ENCODE measurements around the gene ABCC6.

GRCh38 chr16:16102738-16103137 is 120.6 kb downstream of the ABCC6 start:
- TF ChIP-seq, protein P1, sequence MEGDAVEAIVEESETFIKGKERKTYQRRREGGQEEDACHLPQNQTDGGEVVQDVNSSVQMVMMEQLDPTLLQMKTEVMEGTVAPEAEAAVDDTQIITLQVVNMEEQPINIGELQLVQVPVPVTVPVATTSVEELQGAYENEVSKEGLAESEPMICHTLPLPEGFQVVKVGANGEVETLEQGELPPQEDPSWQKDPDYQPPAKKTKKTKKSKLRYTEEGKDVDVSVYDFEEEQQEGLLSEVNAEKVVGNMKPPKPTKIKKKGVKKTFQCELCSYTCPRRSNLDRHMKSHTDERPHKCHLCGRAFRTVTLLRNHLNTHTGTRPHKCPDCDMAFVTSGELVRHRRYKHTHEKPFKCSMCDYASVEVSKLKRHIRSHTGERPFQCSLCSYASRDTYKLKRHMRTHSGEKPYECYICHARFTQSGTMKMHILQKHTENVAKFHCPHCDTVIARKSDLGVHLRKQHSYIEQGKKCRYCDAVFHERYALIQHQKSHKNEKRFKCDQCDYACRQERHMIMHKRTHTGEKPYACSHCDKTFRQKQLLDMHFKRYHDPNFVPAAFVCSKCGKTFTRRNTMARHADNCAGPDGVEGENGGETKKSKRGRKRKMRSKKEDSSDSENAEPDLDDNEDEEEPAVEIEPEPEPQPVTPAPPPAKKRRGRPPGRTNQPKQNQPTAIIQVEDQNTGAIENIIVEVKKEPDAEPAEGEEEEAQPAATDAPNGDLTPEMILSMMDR (conservative IDR thresholded peaks at IDR 0.05; ENCODE audit: low read length) = no peak
- no peak for TF ChIP-seq EZH2phosphoT487 (IDR thresholded peaks at IDR 0.05; ENCODE audit: borderline replicate concordance, low read depth, low read length)
